Prostate gland (tissue), 2 donors: ENCODE data around the gene CRYBB3. TPM values are rescaled to one million over a fixed set of nuclear protein-coding genes. Genes with fewer than 3 reads are reported as not detected.
"Not testable (repeated sequence)": the region's sequence is repeated elsewhere in the genome, so short reads cannot be mapped to it uniquely, and the experiment has no call there.

Source experiments
- DNase-seq: peaks from one replicate; pipeline ENCODE4 v3.0.0-alpha.2; 2019; ENCODE audit warnings: low spot score
- H3K27ac ChIP-seq, 2 donors: fragments of 200-600 bp; sonication (generic); 2 replicates each; pipeline ENCODE4 v1.5.1; 2017 to 2019
- H3K27me3 ChIP-seq: fragments of 200-600 bp; sonication (generic); replicated peaks from 2 replicates; pipeline ENCODE4 v1.5.1; 2019; ENCODE audit not compliant: insufficient read depth
- H3K36me3 ChIP-seq, 2 donors: fragments of 200-600 bp; sonication (generic); 1 replicate in 1 of 2; 2 replicates in 1 of 2; pipeline versions ENCODE4 v1.5.1 to v1.8.1; 2017 to 2019
- H3K4me1 ChIP-seq: fragments of 200-600 bp; sonication (generic); replicated peaks from 2 replicates; pipeline ENCODE4 v1.5.1; 2019
- H3K4me3 ChIP-seq, 2 donors: fragments of 200-600 bp; sonication (generic); 2 replicates each; pipeline ENCODE4 v1.5.1; 2017 to 2019
- H3K9me3 ChIP-seq: fragments of 200-600 bp; sonication (generic); 2 replicates; pipeline ENCODE4 v1.5.1; 2017
- POLR2A ChIP-seq: fragments of 450-650 bp; IDR thresholded peaks from one replicate; pipeline ENCODE4 v1.6.1; 2016; ENCODE audit warnings: antibody characterized with exemption, mild to moderate bottlenecking
- POLR2AphosphoS5 ChIP-seq: sonication (generic); formaldehyde crosslinking; IDR thresholded peaks from one replicate; pipeline ENCODE4 v1.6.1; 2017; ENCODE audit warnings: antibody characterized with exemption
- WGBS: methylation state at CpG from one replicate; pipeline ENCODE4 v1.1.5; 2018; 5-methylcytosine and 5-hydroxymethylcytosine counted together
- intact Hi-C: fragments of 100-400 bp; cut with DNase I; formaldehyde crosslinking; loops from one replicate; pipeline ENCODE4 v1.14.2; 2022
- total RNA-seq, 2 donors: library from RNA; depleted of rRNA; stranded (reverse); fragments of >200 nt; gene quantifications; one replicate each; pipeline ENCODE4 v1.1.0, GENCODE V29; 2016
- TF ChIP-seq, protein P1 (sequence below), 4 experiments: fragments of 200-600 bp in 2 of 4; fragments of 450-650 bp in 2 of 4; sonication (generic) in 2 of 4; IDR thresholded peaks; 1 replicate in 3 of 4; 2 replicates in 1 of 4; pipeline ENCODE4 v1.5.1; 2016 to 2019; ENCODE audit warnings: antibody characterized with exemption in 4 of 4, mild to moderate bottlenecking in 2 of 4, moderate library complexity in 2 of 4

The CRYBB3 gene
- total RNA-seq, 2 donors from 2014 or later, result 0.36 TPM; not detected in 1

DNA sequence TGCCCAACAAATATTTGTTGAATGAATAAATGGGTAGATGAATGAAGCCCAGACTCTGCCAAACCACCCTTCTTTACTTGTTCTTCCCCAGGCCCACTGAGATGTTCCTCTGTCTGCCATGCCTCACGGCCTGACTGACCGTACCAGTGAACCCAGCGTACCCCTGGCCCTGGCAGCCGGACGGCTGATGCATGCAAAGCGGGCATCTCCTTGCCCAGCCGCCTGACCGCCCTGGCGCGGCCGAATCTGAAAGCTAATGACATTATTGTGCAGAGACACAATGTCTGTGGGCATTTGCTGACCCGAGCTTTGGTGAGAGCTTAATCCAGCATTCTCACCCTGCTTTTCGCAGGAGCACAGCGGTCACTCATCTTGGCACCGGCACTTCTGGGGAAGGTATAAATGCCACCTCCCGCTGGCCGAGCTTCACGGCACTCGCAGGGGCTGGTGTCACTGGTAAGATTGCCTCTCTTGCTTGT, 19.6 kb downstream of the CRYBB3 start, which contains the start of gene CRYBB2:
CRYBB2 (plus strand) TSS at position 429 of the 479 bp plus-strand sequence. CDS start 1,791 bp downstream, outside the sequence.
- TF ChIP-seq, protein P1, sequence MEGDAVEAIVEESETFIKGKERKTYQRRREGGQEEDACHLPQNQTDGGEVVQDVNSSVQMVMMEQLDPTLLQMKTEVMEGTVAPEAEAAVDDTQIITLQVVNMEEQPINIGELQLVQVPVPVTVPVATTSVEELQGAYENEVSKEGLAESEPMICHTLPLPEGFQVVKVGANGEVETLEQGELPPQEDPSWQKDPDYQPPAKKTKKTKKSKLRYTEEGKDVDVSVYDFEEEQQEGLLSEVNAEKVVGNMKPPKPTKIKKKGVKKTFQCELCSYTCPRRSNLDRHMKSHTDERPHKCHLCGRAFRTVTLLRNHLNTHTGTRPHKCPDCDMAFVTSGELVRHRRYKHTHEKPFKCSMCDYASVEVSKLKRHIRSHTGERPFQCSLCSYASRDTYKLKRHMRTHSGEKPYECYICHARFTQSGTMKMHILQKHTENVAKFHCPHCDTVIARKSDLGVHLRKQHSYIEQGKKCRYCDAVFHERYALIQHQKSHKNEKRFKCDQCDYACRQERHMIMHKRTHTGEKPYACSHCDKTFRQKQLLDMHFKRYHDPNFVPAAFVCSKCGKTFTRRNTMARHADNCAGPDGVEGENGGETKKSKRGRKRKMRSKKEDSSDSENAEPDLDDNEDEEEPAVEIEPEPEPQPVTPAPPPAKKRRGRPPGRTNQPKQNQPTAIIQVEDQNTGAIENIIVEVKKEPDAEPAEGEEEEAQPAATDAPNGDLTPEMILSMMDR (IDR thresholded peaks at IDR 0.05), result no peak
- TF ChIP-seq POLR2AphosphoS5, result no peak
- no peak for TF ChIP-seq POLR2A
- WGBS, result 90% methylated on average over 18 of the region's 19 CpGs
- intact Hi-C loops, result no loop called here
- Histone ChIP-seq H3K9me3 (no peaks in the 10 kb centered on the region), H3K4me1 (no peaks in the 10 kb centered on the region), H3K4me3 (no peak within 1 kb of the TSS), H3K36me3 (no peaks in the 10 kb centered on the region), H3K27ac (no peak within 1 kb of the TSS), H3K27me3 (no peaks in the 10 kb centered on the region)
- DNase-seq, result no peak

DNA sequence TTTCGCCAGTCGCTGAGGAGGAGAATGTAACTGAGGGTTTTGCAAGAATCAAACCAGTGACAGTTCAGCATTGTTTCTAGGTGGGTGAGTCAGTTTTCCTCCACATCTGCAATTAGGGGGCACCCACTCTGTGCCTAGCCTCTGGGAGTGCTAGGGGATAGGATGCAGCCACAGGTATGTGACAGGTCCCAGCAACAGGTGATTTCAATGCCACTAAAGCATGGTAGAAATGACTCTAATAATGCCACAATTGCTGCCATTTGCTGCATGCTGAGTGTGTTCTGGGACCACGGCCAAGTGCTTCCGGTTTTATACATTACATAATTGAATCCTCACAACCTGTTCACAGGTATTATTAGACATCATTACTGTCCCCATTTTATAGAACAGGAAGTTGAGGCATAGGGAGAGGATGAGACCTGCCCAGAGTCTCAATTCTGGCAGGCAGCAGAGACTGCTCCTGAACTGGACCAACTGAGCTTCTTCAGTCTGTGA, 20.3 kb downstream of the CRYBB3 start:
- H3K9me3 ChIP-seq, result no peaks in the 10 kb centered on the region
- intact Hi-C loops, result no loop called here
- no peaks in the 10 kb centered on the region for H3K4me1 ChIP-seq
- 46% methylated on average over 4 of the region's 4 CpGs for WGBS
- no peak overlapping the region for H3K27ac ChIP-seq
- H3K27me3 ChIP-seq, result no peaks in the 10 kb centered on the region
- no peak for DNase-seq
- TF ChIP-seq, protein P1 (IDR thresholded peaks at IDR 0.05), result no peak
- no peak for TF ChIP-seq POLR2AphosphoS5
- no peak for TF ChIP-seq POLR2A
- H3K36me3 ChIP-seq, result no peaks in the 10 kb centered on the region
- H3K4me3 ChIP-seq, result no peak overlapping the region

DNA sequence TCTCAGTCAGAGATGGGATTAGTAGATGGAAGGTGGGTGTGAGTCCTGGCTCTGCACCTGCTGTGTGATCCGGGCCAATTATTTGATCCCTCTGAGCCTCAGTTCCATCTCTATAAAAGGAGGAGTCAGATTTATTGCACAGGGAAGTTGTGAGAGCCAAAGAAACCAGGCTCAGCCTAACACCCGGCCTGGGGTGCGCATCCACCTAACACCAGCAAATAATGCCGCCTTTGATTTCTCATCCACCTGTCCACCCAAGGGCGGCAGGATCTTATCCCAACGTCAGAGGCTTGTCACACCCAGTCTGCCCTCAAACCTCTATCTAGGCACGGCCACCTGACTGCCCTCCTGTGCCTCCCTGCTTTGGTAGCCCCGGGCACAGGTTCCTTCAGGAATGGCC, 22.1 kb downstream of the CRYBB3 start:
- H3K27ac ChIP-seq, result no peak overlapping the region
- no peaks in the 10 kb centered on the region for H3K9me3 ChIP-seq
- intact Hi-C loops, result no loop called here
- no peaks in the 10 kb centered on the region for H3K4me1 ChIP-seq
- no peak for TF ChIP-seq POLR2A
- TF ChIP-seq POLR2AphosphoS5, result no peak
- TF ChIP-seq, protein P1 (IDR thresholded peaks at IDR 0.05), result no peak
- no peak for DNase-seq
- no peak overlapping the region for H3K4me3 ChIP-seq
- 65% methylated on average over 8 of the region's 8 CpGs for WGBS
- H3K36me3 ChIP-seq, result no peaks in the 10 kb centered on the region
- no peaks in the 10 kb centered on the region for H3K27me3 ChIP-seq

DNA sequence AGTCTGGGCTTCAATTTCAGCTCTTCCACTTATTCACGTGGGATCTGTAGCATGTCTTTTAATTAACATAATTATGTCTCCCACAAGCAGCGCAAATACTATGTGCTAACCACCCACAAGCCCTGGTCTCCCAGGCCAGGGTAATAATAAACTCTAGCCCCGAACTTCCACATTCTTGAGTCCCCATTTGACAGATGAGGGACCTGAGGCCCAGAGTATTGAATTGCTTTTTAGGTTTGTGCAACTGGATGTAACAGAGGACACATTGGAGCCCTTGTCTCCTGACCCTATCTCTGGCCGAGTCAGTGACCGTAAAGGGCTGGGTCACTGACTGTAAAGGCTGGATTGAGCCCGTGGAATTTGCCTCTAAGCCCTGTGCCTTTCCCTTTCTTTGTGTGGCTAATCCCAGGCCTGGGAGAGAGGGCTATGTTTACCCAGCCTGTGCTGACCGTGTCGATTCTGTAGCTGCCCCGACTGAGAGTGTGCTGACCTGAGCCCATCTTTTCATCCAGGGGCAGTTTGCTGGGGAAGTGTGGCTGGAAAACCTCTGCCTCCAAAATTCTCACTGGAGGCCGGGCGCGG, 23.7 kb downstream of the CRYBB3 start:
- WGBS, result 76% methylated on average over 12 of the region's 12 CpGs
- no peaks in the 10 kb centered on the region for H3K9me3 ChIP-seq
- intact Hi-C loops, result no loop called here
- DNase-seq, result no peak
- no peak overlapping the region for H3K27ac ChIP-seq
- TF ChIP-seq POLR2AphosphoS5 (no peak), POLR2A (no peak)
- TF ChIP-seq, protein P1 (IDR thresholded peaks at IDR 0.05), result no peak
- H3K27me3 ChIP-seq, result no peaks in the 10 kb centered on the region
- no peak overlapping the region for H3K4me3 ChIP-seq
- no peaks in the 10 kb centered on the region for H3K36me3 ChIP-seq
- no peaks in the 10 kb centered on the region for H3K4me1 ChIP-seq

DNA sequence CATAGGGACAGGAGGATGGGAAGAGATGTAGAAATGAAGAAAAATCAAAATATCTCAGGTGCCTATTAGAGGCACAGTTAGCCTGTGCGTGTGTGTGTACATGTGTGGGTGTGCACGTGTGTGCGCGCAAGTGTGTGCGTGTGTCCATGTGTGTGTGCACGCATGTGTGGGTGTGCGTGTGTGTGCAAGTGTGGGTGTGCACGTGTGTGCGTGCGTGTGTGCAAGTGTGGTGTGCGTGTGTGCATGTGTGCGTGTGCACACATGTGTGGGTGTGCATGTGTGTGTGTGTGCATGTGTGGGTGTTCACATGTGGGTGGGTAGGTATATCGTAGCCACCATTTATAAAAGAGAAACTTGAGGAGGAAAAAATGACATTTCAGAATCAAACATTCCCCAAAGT, 29.2 kb downstream of the CRYBB3 start:
- WGBS, result 80% methylated on average over 13 of the region's 13 CpGs
- intact Hi-C loops, result no loop called here
- Histone ChIP-seq H3K27ac (no peak overlapping the region), H3K9me3 (no peaks in the 10 kb centered on the region), H3K4me3 (no peak overlapping the region), H3K27me3 (no peaks in the 10 kb centered on the region), H3K4me1 (no peaks in the 10 kb centered on the region), H3K36me3 (no peaks in the 10 kb centered on the region)
- no peak for DNase-seq
- TF ChIP-seq, protein P1 (IDR thresholded peaks at IDR 0.05), result no peak
- TF ChIP-seq POLR2AphosphoS5 (no peak), POLR2A (no peak)

DNA sequence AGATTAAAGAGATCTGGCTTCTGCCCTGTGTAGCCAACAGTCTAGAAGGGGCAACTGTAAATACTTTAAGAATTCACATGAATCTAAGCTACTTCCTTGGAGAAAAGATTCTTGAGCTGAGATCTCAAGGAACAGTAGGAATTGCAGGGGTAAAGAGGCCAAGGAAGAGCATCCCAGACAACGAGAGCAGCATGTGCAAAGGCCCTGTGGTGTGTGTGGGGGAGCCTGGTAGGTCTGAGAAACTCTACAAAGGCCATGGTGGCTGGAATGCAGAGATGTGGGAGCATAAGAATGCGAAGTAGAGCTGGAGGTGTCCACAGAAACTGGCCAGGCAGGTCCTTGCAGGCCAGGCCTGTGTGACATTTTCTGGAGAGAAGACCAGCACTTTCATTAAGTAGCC, 31.1 kb downstream of the CRYBB3 start:
- 100% methylated on average over 2 of the region's 2 CpGs for WGBS
- H3K27me3 ChIP-seq, H3K27ac ChIP-seq, H3K4me1 ChIP-seq, H3K36me3 ChIP-seq, H3K9me3 ChIP-seq, intact Hi-C loops, DNase-seq, H3K4me3 ChIP-seq: not testable (repeated sequence)
